Measurements from ENCODE around the gene APMAP.

GRCh38 chr20:24987244-24987643 is 5.3 kb downstream of the APMAP start:
- TF ChIP-seq TAF1 (IDR thresholded peaks at IDR 0.05; ENCODE audit: low read depth) = no peak
- no peak for TF ChIP-seq TCF12 (IDR thresholded peaks at IDR 0.05; ENCODE audit: low read depth)
- no peak for TF ChIP-seq EP300 (IDR thresholded peaks at IDR 0.05; ENCODE audit: borderline replicate concordance)
- no peak for TF ChIP-seq EGR1 (IDR thresholded peaks at IDR 0.05)
- no peak for TF ChIP-seq USF1 (IDR thresholded peaks at IDR 0.05)
- TF ChIP-seq RAD21 (IDR thresholded peaks at IDR 0.05; ENCODE audit: low read depth) = no peak
- TF ChIP-seq, protein P1, sequence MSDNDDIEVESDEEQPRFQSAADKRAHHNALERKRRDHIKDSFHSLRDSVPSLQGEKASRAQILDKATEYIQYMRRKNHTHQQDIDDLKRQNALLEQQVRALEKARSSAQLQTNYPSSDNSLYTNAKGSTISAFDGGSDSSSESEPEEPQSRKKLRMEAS (IDR thresholded peaks at IDR 0.05) = no peak
- no peak for TF ChIP-seq ZBTB7A (IDR thresholded peaks at IDR 0.05; ENCODE audit: low read depth)
- no peak for TF ChIP-seq CEBPB (IDR thresholded peaks at IDR 0.05)
- no peak for TF ChIP-seq FOXM1 (IDR thresholded peaks at IDR 0.05; ENCODE audit: borderline replicate concordance, low read depth)
- no peak for TF ChIP-seq REST (IDR thresholded peaks at IDR 0.05; ENCODE audit: low read depth)
- no peak for TF ChIP-seq YY1 (IDR thresholded peaks at IDR 0.05; ENCODE audit: low read depth)

All from Ishikawa (cell line).